SK-N-SH (cell line): ENCODE results near the gene PAK1.

Experiments used
- CHD2 ChIP-seq: fragments of 150-350 bp; IDR thresholded peaks from 2 replicates; pipeline ENCODE4 v1.6.1; 2018; ENCODE audit warnings: low read length; ENCODE audit not compliant: partially characterized antibody
- ELF1 ChIP-seq: IDR thresholded peaks from 2 replicates; pipeline ENCODE4 v1.4.0; 2012
- EP300 ChIP-seq, 2 experiments: IDR thresholded peaks; 2 replicates each; pipeline versions ENCODE4 v1.4.0 to v1.6.1; 2012; ENCODE audit warnings: borderline replicate concordance in 1 of 2, low read depth in 1 of 2, low read length in 1 of 2
- FOXJ3 ChIP-seq: sonication (generic); formaldehyde crosslinking; IDR thresholded peaks from 2 replicates; pipeline ENCODE4 v1.5.1; 2020; ENCODE audit warnings: mild to moderate bottlenecking, missing genetic modification reagents
- JUND ChIP-seq: IDR thresholded peaks from 2 replicates; pipeline ENCODE4 v1.4.0; 2012
- MXI1 ChIP-seq: IDR thresholded peaks from 2 replicates; pipeline ENCODE4 v1.6.1; 2012; ENCODE audit warnings: mild to moderate bottlenecking, low read depth, low read length, improper control_type of control experiment
- POLR2AphosphoS5 ChIP-seq: IDR thresholded peaks from 2 replicates; pipeline ENCODE4 v1.6.1; 2012; ENCODE audit warnings: low read depth, low read length
- RAD21 ChIP-seq: IDR thresholded peaks from 2 replicates; pipeline ENCODE4 v1.6.1; 2012; ENCODE audit warnings: mild to moderate bottlenecking, low read length
- TEAD4 ChIP-seq: IDR thresholded peaks from 2 replicates; pipeline ENCODE4 v1.4.0; 2012; ENCODE audit warnings: mild to moderate bottlenecking, borderline replicate concordance; ENCODE audit not compliant: insufficient read depth
- USF1 ChIP-seq: IDR thresholded peaks from 2 replicates; pipeline ENCODE4 v1.4.0; 2012; ENCODE audit warnings: low read depth, borderline replicate concordance
- TF ChIP-seq, protein P1 (sequence below): fragments of 200-600 bp; sonication (generic); IDR thresholded peaks from 2 replicates; pipeline ENCODE4 v1.6.1; 2017; ENCODE audit warnings: antibody characterized with exemption, mild to moderate bottlenecking, moderate library complexity

DNA sequence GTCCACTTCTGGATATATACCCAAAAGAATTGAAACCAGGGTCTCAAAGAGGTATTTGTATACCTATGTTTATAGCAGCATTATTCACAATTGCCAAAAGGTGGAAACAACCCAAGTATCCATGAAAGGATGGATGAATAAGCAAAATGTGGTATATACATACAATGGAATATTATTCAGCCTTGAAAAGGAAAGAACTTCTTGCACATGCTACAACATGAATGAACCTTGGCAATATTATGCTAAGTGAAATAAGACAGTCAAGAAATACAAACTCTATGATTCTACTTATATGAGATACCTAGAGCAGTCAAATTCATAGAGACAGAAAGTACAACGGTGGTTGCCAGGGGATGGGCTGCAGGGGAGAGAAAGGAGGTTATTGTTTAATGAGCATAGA lies 21.6 kb upstream of the PAK1 start:
- TF ChIP-seq, protein P1, sequence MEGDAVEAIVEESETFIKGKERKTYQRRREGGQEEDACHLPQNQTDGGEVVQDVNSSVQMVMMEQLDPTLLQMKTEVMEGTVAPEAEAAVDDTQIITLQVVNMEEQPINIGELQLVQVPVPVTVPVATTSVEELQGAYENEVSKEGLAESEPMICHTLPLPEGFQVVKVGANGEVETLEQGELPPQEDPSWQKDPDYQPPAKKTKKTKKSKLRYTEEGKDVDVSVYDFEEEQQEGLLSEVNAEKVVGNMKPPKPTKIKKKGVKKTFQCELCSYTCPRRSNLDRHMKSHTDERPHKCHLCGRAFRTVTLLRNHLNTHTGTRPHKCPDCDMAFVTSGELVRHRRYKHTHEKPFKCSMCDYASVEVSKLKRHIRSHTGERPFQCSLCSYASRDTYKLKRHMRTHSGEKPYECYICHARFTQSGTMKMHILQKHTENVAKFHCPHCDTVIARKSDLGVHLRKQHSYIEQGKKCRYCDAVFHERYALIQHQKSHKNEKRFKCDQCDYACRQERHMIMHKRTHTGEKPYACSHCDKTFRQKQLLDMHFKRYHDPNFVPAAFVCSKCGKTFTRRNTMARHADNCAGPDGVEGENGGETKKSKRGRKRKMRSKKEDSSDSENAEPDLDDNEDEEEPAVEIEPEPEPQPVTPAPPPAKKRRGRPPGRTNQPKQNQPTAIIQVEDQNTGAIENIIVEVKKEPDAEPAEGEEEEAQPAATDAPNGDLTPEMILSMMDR = no peak
- TF ChIP-seq USF1 (no peak), RAD21 (no peak), EP300 (IDR thresholded peaks at IDR 0.05; ENCODE audit: borderline replicate concordance in 1 of 2, low read depth in 1 of 2, low read length in 1 of 2) (no peak), CHD2 (no peak), POLR2AphosphoS5 (no peak), ELF1 (no peak), FOXJ3 (CRISPR knock-in tag) (no peak), JUND (no peak), MXI1 (no peak), TEAD4 (no peak)
